Body of pancreas (tissue), 4 donors: ENCODE results near the gene C10orf90. TPM values are rescaled to one million over a fixed set of nuclear protein-coding genes. Genes with fewer than 3 reads are reported as not detected.

Source experiments
- ATAC-seq: fragments of 150-250 bp; one replicate; pipeline ENCODE4 v1.9.1; 2016
- DNase-seq, 4 donors: peaks; one replicate each; pipeline ENCODE4 v3.0.0-alpha.2; 2019
- H3K27ac ChIP-seq, 4 donors: fragments of 200-600 bp; sonication (generic); 1 replicate in 3 of 4; 2 replicates in 1 of 4; pipeline versions ENCODE4 v1.5.1 to v1.6.1; 2016 to 2019; ENCODE audit warnings: mild to moderate bottlenecking in 1 of 4, mixed read lengths in 1 of 4, moderate library complexity in 1 of 4
- H3K27me3 ChIP-seq, 2 donors: fragments of 200-600 bp; sonication (generic); one replicate each; pipeline ENCODE4 v1.6.0; 2016; ENCODE audit warnings: mild to moderate bottlenecking in 1 of 2
- H3K36me3 ChIP-seq, 2 donors: fragments of 200-600 bp; sonication (generic); replicated peaks in 1 of 2; 2 replicates each; pipeline ENCODE4 v1.5.1; 2016; ENCODE audit warnings: low read depth in 2 of 2; ENCODE audit not compliant: insufficient read depth in 1 of 2
- H3K4me1 ChIP-seq: fragments of 200-600 bp; sonication (generic); one replicate; pipeline ENCODE4 v1.6.0; 2016
- H3K4me3 ChIP-seq, 2 donors: fragments of 200-600 bp; sonication (generic); 1 replicate in 1 of 2; 2 replicates in 1 of 2; pipeline ENCODE4 v1.5.1; 2016 to 2019
- H3K9me3 ChIP-seq, 3 donors: fragments of 200-600 bp; sonication (generic); 1 replicate in 2 of 3; 2 replicates in 1 of 3; pipeline ENCODE4 v1.5.1; 2016
- POLR2A ChIP-seq, 3 donors: fragments of 450-650 bp; IDR thresholded peaks; one replicate each; pipeline ENCODE4 v1.6.1; 2016; ENCODE audit warnings: antibody characterized with exemption in 3 of 3, mild to moderate bottlenecking in 2 of 3
- WGBS, 2 donors: methylation state at CpG; one replicate each; pipeline ENCODE4 v1.1.5; 2017; 5-methylcytosine and 5-hydroxymethylcytosine counted together
- intact Hi-C: fragments of 100-400 bp; cut with DNase I; formaldehyde crosslinking; loops from one replicate; pipeline ENCODE4 v1.15.1; 2023
- total RNA-seq, 2 donors: library from RNA; depleted of rRNA; stranded (reverse); fragments of >200 nt; gene quantifications; one replicate each; pipeline ENCODE4 v1.1.0, GENCODE V29; 2016
- TF ChIP-seq, protein P1 (sequence below), 7 experiments: fragments of 450-650 bp in 4 of 7; fragments of 200-600 bp in 3 of 7; sonication (generic) in 3 of 7; IDR thresholded peaks; one replicate each; pipeline ENCODE4 v1.5.1; 2016 to 2019; ENCODE audit warnings: antibody characterized with exemption in 7 of 7

Gene C10orf90
- total RNA-seq, 2 donors from 2014 or later = not detected

- no peak for TF ChIP-seq POLR2A (IDR thresholded peaks at IDR 0.05)
- TF ChIP-seq, protein P1, sequence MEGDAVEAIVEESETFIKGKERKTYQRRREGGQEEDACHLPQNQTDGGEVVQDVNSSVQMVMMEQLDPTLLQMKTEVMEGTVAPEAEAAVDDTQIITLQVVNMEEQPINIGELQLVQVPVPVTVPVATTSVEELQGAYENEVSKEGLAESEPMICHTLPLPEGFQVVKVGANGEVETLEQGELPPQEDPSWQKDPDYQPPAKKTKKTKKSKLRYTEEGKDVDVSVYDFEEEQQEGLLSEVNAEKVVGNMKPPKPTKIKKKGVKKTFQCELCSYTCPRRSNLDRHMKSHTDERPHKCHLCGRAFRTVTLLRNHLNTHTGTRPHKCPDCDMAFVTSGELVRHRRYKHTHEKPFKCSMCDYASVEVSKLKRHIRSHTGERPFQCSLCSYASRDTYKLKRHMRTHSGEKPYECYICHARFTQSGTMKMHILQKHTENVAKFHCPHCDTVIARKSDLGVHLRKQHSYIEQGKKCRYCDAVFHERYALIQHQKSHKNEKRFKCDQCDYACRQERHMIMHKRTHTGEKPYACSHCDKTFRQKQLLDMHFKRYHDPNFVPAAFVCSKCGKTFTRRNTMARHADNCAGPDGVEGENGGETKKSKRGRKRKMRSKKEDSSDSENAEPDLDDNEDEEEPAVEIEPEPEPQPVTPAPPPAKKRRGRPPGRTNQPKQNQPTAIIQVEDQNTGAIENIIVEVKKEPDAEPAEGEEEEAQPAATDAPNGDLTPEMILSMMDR (IDR thresholded peaks at IDR 0.05) = no peak
Observed at GRCh38 chr10:126516515-126516914, 154.0 kb downstream of the C10orf90 start.

DNA sequence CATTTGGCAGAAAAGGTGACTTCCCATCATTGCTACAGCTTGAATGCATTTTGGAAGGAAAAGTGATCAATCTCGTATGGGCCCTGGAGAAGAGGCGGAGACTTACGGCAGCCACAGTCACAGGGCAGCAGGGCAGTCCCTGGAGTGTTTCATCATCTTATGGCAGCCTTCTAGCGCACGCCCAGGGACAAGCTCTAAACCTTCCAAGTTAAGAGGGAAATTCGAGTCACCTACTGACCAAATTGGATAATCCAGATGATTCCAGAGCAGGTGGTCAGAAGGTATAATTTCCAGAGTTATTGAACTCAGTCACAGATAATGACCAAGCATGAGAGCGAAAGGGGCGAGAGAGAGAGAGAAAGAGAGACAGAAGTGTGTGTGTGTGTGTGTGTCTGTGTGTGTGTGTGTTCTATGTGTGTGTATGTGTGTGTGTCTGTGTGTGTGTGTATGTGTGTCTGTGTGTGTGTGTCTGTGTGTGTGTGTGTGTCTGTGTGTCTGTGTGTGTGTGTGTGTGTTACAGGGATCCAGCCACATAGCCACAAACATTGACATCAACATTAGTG is 158.5 kb downstream of the C10orf90 start:
- H3K4me1 ChIP-seq = no peaks in the 10 kb centered on the region
- peak in 1 of 4 donors; percentile 5 for DNase-seq
- no peak overlapping the region for H3K4me3 ChIP-seq
- no peak for TF ChIP-seq POLR2A (IDR thresholded peaks at IDR 0.05)
- TF ChIP-seq, protein P1 (IDR thresholded peaks at IDR 0.05) = no peak
- no peaks in the 10 kb centered on the region for H3K9me3 ChIP-seq
- H3K27me3 ChIP-seq = no peaks in the 10 kb centered on the region
- H3K36me3 ChIP-seq = no peaks in the 10 kb centered on the region
- ATAC-seq = no peak
- intact Hi-C loops = no loop called here
- WGBS, 2 donors = 52 to 53% methylated on average over 8 of the region's 8 CpGs
- no peak overlapping the region for H3K27ac ChIP-seq

More at GRCh38 chr10:126516515-126516914, 154.0 kb downstream of the C10orf90 start:
- no peaks in the 10 kb centered on the region for H3K27me3 ChIP-seq
- no peak for ATAC-seq
- no peak overlapping the region for H3K27ac ChIP-seq
- no peaks in the 10 kb centered on the region for H3K9me3 ChIP-seq
- no peaks in the 10 kb centered on the region for H3K36me3 ChIP-seq
- 86 to 89% methylated on average over 6 of the region's 6 CpGs for WGBS, 2 donors
- H3K4me1 ChIP-seq = peaks cover 14% of the 10 kb centered on the region
- intact Hi-C loops = no loop called here
- H3K4me3 ChIP-seq = no peak overlapping the region
- DNase-seq = no peak

DNA sequence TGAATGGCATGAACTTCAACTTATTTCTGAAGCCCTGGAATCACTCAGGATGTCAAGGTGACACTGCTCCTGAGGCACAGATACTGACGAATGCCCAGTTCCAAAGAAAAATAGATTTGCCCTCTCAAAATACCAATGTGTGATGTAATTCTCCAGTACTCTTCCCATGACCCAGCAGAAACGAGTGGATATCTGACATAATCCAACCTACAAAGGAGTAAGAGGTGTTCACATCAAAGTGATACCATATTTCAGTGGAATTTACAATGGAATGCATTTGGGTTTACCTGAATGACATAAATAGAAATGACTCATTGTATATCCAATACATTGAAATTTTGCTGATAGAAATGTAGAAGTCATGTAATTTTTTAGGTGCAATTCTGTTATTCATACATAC is 161.3 kb downstream of the C10orf90 start:
- no peak for DNase-seq
- Histone ChIP-seq H3K27ac (no peak overlapping the region), H3K4me1 (no peaks in the 10 kb centered on the region), H3K36me3 (no peaks in the 10 kb centered on the region), H3K27me3 (no peaks in the 10 kb centered on the region), H3K9me3 (no peaks in the 10 kb centered on the region), H3K4me3 (no peak overlapping the region)
- ATAC-seq = no peak
- 63 to 73% methylated on average over 2 of the region's 2 CpGs for WGBS, 2 donors
- TF ChIP-seq, protein P1 (IDR thresholded peaks at IDR 0.05) = no peak
- no peak for TF ChIP-seq POLR2A (IDR thresholded peaks at IDR 0.05)
- intact Hi-C loops = no loop called here

GRCh38 chr10:126508535-126509040 is 161.9 kb downstream of the C10orf90 start:
- Histone ChIP-seq H3K4me1 (no peaks in the 10 kb centered on the region), H3K27ac (no peak overlapping the region), H3K4me3 (no peak overlapping the region), H3K36me3 (no peaks in the 10 kb centered on the region), H3K9me3 (no peaks in the 10 kb centered on the region), H3K27me3 (no peaks in the 10 kb centered on the region)
- TF ChIP-seq, protein P1 (IDR thresholded peaks at IDR 0.05) = no peak
- no peak for TF ChIP-seq POLR2A (IDR thresholded peaks at IDR 0.05)
- ATAC-seq (no peak), DNase-seq (no peak)
- 71 to 84% methylated on average over 7 to 9 of the region's 9 CpGs for WGBS, 2 donors
- intact Hi-C loops = no loop called here

DNA sequence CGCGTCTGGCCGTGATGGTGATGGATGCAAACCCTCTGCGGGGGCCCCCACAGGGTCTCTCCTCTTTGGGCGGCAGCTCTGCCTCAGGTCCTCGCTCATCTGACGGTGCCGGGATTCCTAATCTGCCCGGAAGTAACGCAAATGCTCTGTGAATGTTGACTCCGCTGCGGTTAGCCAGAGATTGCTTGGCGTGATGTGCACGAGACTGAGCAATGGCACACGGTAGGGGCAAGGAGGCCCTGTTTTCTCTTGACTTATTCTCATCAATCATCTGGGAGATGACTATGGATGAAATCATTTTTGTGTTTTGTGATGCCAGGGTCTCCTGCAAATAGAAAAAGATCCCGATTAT is 165.8 kb downstream of the C10orf90 start:
- H3K27ac ChIP-seq = no peak overlapping the region
- H3K4me1 ChIP-seq = no peaks in the 10 kb centered on the region
- no peaks in the 10 kb centered on the region for H3K9me3 ChIP-seq
- H3K36me3 ChIP-seq = no peaks in the 10 kb centered on the region
- DNase-seq (no peak), ATAC-seq (no peak)
- no peak for TF ChIP-seq POLR2A (IDR thresholded peaks at IDR 0.05)
- TF ChIP-seq, protein P1 (IDR thresholded peaks at IDR 0.05) = no peak
- intact Hi-C loops = loop anchor here (5.0 kb wide), 1 partner anchor 522 kb away; no protein-coding TSS in a partner anchor
- WGBS, 2 donors = 65 to 71% methylated on average over 10 to 15 of the region's 16 CpGs
- H3K27me3 ChIP-seq = no peaks in the 10 kb centered on the region
- H3K4me3 ChIP-seq = no peak overlapping the region
